ENCODE results near the gene SOAT2.

The SOAT2 gene

DNA sequence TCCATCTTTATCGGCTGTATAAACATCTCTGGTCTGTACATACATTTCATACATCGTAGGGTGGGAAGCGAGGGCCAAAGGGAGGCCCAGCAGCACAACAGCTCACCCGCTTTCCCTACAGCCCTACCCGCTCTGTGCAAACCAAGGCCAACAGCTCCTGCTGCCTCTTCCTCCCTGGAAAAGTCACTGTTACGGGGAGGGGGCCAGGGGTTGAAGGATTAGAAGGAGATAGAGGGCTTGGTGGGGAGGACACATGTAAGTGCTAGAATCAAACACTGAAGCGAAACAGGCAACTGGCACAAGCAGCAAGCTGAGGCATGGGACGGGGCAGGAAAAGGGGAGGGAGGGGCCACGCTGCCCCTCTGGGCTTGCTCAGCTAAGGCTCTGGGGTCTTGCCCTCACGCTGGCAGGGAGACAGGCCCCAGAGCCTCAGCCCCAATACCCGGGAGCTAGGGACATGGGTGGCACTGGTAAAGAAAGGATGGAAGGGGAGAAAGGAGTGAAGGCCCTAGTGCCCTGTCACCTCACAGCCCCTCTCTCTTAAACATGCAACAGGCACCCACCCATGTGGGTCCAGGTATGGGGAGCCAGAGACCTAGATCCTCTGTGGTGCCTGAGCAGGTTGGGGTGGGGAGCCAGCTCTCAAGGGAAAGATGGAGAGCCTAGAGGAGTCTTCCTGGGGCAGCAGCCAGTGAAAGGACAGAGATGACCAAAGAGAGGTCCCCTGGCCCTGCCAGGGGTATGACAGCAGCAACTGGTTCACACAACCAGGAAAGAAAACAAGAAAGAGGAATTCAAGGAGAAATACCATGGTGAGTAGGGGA is 38.5 kb upstream of the SOAT2 start:
- DNase-seq (ENCODE audit: low read depth in 2 of 2), result no peak

DNA sequence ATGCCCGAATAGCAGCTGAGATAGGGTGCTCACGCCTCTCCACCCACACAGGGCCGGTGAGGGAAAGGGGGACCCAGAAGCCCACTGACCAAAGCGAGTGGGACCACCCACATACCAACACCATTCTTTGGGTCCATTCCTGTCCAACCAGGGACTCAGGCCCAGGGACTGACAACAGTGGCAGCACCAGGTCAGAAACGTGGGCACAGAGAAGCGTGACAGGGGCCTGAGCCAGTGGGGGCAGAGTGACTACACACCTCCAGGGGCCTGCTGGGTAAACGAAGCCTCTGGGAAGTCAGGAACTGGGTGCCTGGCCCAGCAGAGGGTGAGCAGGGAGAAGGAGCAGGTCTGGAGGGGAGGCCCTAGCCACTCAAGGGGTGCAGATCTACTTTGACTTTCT is 37.8 kb upstream of the SOAT2 start:
- no peak for DNase-seq (ENCODE audit: low read depth in 2 of 2)

DNA sequence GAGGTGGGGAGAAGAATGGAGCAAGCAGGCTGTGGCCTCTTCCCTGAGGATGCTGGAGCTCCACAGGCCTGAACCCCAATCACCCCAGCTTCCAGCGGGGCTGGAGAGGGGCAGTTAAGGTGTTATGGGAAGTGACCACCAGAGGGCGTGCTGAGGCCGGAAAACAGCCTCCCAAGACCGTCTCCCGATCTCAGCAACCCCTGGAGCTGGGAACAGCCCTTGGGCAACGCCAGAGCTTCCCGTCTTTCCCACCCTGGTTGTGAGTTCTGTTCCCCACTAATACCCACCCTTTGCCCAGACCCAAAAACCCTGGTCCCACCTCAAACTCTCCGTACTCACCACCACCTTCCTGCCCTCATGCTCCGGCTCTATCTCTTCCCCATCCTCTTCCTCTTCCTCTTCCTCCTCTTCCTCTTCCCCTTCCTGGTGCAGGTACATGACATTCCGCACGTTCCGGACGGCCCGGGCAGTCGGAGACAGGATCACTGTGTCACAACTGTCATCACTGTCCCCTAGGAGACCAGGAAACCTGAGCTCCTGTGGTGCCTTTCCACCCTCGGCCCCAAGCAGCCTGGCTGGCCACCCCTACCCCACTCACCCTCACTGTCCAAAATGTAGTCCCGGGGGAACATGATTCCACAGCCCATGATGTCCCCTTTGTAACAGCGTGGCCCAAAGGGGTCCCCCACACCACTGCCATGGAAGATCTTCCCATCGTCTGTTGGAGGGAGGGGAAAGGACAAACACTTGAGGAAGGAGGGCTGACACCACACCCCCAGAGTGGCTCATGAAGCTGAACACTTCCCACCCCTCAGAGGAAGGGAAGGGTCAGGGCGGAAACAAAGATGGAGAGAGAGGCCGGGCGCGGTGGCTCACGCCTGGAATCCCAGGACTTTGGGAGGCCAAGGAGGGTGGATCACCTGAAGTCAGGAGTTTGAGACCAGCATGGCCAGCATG is 37.0 kb upstream of the SOAT2 start:
- peak in 1 of 2 experiments; percentile 70 for DNase-seq (ENCODE audit: low read depth in 2 of 2)

DNA sequence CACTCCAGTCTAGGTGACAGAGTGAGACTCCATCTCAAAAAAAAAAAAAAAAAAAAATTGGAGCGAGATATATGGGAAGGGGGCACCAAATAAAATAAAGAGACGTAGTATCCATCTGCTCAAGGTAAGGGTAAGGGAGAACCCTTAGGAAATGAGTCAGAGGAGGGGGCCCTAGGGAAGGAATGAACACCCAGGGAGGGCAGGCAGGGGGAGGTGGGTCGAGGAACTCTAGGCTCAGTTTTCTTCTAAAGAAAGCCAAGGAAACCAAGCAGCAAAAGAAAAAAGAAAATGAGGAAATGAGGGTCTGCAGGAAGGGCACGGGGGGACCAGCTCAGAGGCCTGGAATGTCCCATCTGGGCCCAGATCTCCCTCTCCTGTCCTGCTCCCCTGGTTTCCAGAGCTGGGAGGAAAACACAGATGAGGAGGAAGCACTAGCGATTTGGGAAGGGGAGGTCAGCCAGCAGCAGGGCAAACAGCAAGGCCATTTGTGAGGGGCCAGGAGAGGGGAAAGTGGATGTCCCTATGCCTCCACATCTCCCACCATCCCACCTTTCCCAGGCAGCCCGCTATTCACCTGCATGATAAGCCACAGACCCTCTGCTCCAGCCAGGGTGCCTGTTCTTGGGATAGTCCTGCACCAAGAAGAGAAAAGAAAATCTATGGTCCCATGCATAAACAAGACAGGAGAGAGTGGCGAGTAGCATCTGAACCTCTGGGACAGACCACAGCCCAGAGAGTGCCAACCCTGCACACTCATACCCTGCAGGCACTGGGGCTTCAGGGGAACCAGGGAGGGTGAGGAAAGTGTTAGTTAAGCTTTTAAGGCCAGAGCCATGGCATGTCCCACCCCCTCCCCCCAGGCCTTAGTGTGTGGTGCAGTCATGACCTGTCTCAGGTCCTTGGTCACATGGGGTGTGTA is 36.0 kb upstream of the SOAT2 start:
- no peak for DNase-seq (ENCODE audit: low read depth in 2 of 2)

- no peak for DNase-seq (ENCODE audit: low read depth in 2 of 2)
Observed at GRCh38 chr12:53067993-53068770, 35.1 kb upstream of the SOAT2 start.

GRCh38 chr12:53068811-53069585 is 34.3 kb upstream of the SOAT2 start:
- no peak for DNase-seq (ENCODE audit: low read depth in 2 of 2)

DNA sequence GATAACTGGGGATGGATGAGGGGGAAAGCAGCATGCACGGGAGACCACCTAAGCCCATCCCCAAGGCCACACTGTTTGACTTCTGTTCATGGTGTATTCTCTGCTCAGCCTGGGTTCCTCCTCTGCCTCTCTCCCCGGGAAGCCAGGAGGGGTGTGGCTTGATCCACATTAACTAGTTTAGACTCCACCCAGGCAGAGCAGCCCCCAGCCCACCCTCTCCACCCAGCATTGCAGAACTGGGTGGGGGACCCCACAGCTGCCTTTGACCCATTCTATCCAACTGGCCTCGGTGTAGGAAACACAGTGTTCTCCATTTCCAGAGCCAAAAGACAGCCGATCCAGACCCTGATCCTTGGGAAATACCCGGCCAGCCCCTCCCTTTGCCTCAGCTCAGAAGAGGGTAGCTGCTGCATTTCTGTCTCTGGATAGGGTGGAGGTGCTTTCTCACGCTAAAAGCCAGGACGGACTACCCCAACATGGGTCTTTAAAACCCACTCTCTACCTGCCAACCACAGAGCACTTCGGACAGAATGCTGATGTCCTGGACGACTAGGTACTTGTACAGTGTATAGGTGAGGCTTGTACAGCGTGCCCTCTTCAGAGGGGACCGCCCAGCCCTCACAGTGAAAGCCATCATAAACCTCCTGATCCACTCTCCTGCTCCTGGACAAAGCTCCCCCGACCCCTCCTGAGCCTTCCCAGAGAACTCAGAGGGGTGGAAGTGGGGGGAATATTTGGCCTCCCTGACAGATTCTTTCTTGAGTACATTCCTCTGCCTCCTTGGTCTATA is 33.5 kb upstream of the SOAT2 start:
- DNase-seq (ENCODE audit: low read depth in 2 of 2), result no peak

- DNase-seq (ENCODE audit: low read depth in 2 of 2), result no peak
Observed at GRCh38 chr12:53070877-53071492, 32.3 kb upstream of the SOAT2 start.

GRCh38 chr12:53071591-53072551 is 31.4 kb upstream of the SOAT2 start:
- DNase-seq (ENCODE audit: low read depth in 2 of 2), result no peak

DNA sequence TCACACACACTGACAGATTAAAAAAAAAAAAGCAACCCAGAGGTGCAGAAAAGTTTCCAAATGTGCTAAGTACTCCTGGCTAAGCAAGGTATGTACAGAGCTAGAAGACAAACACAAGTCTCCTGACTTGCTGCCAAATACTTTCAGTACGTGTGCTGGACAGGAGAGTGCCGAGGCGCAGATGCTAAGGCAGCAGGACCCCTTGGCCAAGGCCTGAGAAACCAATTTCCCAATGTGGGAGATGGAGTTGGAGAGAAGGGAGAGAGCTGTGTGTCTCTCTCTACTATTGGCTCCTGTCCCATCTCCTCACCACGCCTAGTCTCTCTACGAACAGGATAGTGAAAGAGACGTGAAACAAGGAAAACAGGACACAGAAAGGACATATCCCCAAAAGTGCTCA is 29.4 kb upstream of the SOAT2 start:
- no peak for DNase-seq (ENCODE audit: low read depth in 2 of 2)

DNA sequence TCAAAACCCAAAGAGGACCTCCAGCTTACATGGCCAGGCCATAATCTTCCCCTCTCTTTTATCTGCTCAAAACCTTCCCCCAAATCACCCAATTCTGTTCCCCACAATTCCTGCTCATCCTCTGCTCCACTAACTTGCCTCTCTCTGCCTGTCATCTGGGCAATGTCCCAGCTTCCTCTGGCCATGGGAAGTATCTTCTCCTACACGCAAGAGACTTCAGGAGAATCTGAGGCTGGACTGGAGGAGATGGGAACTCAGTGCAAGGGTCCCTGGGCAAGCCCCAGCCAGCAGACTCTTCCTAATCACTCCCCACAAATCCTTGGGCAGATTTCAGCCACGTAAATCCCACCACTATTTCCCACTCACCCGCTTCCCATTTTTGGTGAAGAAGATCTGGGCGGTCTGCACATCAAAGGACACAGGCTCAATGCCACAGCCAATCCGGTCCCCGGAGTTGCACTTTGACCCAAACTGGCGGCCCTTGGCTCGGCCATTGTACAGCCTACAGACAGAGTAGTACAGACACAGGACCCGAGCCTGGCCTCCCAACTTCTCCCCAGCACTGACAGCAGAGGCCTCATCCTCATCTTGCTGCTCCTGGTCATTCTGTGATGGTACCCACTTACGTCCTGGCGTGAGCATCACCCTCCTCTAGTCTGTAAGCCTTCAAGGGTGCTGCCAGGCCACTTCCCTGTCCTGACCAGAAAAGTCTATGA is 28.8 kb upstream of the SOAT2 start:
- DNase-seq (ENCODE audit: low read depth in 2 of 2), result no peak

- DNase-seq (ENCODE audit: low read depth in 2 of 2), result no peak
Observed at GRCh38 chr12:53074999-53075370, 28.3 kb upstream of the SOAT2 start.

DNA sequence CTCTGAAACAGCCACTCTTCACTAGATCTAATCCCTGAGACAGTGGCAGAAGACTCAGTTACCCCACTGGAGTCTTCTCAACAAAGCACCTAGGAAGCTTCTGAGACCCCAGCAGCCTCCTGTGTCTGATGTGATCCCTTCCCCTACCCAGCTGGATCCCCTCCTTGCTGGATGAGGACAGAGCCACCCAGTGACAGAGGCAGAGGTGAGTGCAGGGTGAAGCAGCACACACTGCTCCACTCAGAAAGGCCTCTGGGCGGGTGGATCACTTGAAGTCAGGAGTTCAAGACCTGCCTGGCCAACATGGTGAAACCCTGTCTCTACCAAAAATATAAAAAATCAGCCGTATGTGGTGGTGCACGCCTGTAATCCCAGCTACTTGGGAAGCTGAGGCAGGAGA is 26.8 kb upstream of the SOAT2 start:
- DNase-seq (ENCODE audit: low read depth in 2 of 2), result no peak

DNA sequence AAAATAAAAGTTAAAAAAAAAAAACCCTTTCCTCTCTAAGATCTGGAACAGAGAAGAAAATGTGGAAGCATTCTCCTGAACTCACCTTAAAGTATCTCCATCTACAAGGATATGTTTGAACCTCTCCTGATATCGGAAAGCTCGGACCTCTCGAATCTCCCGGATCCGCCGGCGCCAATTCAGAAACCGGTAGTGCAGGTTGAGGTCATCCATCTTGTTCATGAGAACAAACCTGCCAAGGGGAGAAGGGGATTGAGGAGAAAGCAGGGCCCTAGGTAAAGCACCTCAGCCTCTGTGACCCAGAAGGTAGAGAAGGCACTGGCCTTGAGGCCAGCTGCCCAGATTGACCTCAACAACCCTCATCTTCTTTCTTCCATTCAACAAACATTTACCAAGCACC is 26.3 kb upstream of the SOAT2 start:
- no peak for DNase-seq (ENCODE audit: low read depth in 2 of 2)

DNA sequence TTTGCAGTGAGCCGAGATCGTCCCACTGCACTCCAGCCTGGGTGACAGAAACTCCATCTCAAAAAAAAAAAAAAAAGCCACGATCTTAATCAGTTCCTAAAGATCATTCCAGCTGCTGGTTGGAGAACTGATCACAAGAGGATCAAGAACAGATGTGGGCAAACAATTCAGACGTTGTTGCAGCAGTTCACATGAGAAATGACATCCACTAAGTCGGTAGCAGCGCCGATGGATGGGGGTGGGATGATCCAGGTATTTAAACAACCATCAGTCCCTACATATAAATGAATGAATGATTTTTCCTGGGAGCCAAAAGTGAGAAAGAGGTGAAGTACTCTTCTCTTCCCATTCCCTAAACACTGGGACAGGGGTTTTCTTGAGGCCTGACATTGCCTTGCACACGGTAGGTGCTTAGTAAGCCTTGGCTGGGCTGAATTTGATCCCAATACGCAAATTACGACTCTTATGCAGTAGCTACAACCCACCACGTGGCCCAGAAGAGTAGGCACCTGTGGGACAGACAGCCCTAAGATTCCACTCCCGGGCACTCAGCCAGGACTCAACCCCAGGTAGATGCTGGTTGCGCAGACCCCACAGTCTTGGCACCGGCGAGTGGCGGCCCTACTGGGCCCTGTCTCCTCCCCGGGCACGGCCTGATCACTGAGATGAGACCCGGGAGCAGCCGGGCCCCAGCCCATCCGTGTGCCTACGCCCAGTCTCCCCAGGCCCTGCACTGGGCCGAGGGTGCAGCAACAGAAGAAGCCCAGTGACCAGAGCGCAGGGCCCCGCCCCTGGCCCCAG is 24.7 kb upstream of the SOAT2 start:
- DNase-seq (ENCODE audit: low read depth in 2 of 2), result no peak
